ENCODE measurements around the gene MZB1.

GRCh38 chr5:139358064-139358463 is 31.6 kb downstream of the MZB1 start:
- TF ChIP-seq ZNF274 (IDR thresholded peaks at IDR 0.05; ENCODE audit: low read depth, low read length): no peak
- TF ChIP-seq YY1 (IDR thresholded peaks at IDR 0.05; ENCODE audit: insufficient read depth, insufficient read length): no peak

All from NT2/D1 (cell line).